HG03095 (cell line): ENCODE results near the gene XXYLT1.

Experiments
- ATAC-seq: cut with Tn5 transposase; IDR thresholded peaks from one replicate; pipeline ENCODE4 v1.9.1; 2021; ENCODE audit warnings: moderate library complexity; ENCODE audit not compliant: unreplicated experiment

XXYLT1 gene

DNA sequence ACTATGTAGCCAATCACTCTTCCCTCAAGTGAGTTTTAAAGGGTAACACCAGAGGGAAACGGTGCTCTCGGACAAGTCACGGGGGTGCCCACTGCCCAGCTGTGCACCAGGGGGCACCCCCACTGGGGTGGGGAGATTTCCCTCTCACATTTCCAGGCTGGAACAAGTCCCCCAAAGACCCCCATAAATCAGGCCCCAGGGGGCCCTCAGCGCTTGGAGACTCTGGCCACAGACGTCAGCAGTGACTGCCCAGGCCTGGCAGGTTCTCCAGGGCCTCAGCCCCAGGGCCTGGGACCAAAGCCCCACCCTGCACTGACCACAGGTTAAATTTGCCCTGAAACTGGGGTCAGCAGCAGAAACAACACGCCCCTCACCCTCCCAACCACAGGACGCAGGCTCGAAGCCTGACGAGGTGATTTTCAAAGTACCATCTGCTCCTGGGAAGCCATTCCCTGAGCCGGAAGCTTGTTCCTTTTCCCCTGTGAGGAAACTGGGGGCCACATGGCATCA, 17.0 kb downstream of the XXYLT1 start:
- no peak for ATAC-seq

DNA sequence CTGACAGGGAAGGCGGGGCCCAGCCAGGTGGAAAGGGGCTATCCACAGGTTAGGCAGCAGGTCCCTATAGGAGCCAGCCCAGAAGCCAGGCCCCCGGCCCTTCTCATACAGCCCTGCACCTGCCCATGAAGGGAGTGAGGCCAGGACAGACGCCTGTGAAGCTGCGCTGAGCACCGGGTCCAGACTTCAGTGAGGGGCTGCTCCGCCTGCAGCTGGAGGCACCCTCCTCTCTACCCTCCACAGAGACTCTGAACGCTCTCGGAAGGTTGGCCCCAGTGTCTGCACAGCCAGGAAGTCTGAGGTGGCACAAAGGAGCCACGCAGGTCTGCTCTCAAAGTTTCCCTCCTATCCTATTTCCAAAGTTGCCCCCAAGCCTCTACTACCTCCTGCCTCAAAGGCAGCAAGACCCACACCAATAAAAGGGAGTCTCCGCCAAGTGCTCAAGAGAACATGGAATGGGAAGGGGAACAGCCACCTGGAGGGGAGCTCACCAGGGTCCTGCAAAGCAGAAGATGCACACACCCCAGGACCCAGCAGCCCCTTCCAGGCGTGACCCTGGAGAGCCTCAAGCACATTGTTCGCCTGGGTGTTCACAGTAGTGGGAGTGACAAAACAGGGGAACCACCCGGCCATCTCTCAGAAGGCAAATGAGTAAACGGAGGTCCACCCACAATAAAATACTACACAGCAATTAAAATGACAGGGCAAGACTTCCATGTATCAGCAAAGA, 19.5 kb downstream of the XXYLT1 start:
- ATAC-seq, result no peak

DNA sequence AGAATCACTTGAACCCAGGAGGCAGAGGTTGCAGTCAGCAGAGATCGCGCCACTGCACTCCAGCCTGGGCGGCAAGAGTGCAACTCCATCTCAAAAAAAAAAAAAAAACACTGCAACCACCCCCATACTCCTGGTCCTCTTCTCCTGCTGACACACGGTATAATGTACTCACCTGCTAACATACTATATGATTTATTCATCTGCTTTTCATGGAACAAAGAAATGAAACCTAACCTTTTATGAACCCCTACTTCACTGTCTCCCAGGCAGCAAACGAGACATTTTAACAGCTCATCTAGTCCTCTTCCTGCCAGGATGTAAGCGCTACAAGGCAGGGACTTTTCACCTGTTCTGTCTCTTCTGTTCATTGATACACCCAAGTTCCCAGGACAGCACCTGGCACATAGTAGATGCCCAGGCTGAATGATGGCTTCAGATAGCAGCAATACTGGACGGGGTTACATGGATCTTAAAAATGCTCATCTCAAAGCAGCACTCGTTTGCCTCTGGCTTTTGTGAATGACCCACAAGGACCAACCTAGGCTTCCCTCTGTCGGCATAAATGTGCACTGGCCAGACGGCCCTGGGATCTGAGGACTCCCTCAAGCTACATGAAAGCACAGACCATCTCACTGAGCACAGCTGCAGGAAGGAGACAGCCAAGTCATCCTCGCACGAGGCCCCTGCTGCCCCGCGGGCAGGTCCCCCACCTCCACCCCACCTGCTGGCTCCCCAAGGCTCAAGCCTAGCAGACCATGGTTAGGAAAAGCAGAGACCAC, 20.3 kb downstream of the XXYLT1 start:
- ATAC-seq, result no peak

DNA sequence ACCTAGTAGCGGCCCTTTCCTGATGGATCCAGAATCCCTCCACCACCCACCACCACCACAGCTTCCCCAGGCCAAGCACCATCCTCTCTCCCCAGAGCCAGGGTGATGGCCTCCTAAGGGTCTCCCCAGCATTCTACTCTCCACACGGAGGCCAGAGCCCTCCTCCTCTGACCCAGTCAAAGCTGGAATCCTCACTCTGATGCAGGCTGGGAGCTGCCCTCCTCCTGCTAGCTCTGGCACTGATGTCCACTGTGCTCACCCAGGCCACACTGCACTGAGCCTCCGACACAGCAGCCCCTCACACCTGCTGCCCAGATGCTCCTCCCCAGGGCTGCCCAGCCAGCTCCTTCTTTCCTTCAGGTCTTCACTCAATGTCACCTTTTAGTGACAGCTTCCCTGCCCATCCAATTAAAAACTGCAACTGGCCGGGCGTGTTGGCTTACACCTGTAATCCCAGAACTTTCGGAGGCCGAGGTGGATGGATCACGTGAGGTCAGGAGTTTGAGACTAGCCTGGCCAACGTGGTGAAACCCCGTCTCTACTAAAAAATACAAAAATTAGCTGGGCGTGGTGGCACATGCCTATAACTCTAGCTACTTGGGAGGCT, 21.0 kb downstream of the XXYLT1 start:
- no peak for ATAC-seq

DNA sequence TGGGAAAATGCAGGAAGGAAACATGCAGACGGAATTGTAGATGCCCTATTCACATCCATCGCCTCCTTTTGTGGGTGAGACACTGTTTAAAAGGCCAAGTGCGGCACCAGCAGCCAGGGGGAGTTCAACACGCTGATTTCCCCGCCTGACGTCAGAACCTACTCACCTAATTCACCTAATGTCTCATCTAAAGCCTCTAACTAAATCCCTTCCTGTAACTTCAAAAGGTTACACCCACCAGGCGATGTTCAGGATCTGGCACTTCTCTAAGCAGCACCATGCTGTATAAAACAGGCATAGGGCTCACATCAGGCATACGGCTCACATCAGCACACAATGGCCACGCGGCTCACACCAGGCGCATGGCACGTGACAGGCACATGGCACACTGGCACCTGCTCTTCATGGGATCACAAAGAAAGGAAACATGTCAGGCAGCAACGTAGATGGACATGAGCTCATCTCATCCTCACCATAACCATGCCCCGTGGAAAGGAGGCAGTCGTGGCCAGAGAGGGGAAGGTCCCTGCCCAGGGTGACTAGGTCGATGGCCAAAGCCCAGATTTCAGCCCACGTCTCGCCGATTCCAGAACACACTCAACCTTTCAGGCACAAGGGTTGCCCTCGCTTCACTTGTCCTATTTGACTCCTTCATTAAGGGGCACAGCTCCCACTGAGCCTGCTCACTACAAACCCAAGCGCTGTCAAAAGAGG, 21.7 kb downstream of the XXYLT1 start:
- ATAC-seq, result no peak

DNA sequence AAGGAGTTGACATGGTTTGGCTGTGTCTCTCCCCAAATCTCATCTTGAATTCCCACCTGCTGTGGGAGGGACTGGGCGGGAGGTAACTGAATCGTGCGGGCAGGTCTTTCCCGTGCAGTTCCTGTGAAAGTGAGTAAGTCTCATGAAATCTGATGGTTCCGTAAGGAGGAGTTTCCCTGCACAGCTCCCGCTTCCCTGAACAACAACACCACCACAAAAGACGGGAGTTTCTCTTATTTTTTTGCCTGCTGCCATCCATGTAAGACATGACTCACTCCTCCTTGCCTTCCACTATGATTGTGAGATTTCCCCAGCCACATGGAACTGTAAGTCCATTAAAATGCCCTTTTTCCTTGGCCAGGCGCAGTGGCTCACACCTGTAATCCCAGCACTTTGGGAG, 22.7 kb downstream of the XXYLT1 start:
- no peak for ATAC-seq

DNA sequence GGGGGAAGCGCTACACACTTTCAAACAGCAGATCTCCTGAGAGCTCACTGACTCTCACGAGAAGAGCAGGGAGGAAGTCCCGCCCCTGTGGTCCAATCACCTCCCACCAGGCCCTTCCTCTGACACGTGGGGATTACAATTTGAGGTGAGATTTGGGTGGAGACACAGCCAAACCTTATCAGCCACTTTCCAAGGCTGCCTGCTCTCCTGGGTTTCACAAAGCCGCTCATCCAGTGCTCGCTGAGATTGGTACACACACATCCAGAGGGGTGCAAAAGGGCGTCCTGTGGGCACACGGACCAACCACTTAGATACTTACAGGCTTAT, 23.1 kb downstream of the XXYLT1 start:
- no peak for ATAC-seq

DNA sequence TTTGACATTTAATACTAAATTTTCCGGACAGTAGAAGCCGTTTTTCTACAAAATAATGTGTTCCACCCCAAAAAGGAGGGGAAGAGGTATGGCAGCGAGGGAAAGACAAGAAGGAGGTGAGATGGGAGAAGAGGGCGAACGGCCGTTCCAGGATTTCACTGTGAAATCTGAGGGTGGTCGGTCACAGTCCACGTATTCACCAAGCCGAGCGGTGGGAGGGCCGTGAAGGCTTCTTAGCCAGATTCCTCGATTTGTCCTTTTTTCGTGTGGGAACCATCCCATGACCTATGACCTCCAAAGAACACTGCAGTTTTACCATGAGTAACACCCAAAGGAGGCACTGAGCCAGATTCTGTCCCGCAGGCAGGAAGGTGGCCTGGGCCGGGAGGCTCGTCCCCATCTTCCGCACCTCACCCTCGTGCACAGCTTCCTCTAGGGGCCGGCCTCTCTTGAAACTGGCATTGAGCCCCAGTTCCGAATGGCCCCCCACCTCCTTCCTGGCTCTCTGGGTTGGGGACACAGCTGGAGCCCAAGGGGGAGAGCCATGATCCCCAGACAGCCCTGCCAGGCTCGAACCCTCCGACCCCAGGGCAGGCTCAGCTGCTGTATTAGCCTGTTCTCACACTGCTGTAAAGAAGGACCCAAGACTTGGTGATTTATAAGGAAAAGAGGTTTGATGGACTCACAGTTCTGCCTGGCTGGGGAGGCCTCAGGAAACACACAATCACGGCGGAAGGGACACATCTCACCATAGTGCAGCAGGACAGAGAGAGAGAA, 23.7 kb downstream of the XXYLT1 start:
- no peak for ATAC-seq

DNA sequence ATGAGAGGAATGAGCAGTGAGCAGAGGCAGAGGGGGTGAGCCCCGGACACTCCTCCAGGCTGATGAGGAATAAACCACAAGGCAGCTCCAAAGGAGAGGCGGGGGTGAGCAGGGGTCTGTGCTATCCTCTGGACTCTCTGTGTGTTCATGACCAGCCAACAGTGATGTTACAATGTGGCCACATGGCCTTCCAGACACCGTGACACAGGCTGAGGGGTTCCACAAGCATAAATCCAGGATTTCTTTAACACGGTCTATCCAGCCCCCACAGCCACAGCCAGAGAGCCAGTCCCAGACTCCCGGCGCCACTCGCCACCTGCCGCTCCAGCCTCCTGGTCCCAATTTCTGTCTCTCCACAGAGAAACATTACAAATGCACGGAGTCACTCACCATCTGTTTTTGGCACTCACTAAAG, 24.4 kb downstream of the XXYLT1 start:
- no peak for ATAC-seq

DNA sequence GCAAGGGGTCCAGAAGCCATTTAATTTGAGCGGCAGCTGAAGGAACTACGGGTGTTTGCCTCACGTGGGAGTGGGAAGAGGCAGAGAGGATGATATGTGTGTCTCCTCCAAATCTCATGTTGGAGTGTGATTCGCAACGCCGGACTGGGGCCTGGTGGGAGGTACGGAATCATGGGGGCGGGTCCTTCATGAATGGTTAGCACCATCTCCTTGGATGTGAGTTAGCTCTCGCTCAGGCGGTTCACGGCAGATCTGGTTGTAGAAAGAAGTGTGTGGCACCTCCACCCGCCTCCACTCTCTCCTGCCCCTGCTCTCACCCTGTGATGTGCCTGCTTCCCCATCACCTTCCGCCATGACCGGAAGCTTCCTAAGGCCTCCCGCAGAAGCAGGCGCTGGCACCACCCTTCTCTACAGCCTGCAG, 25.4 kb downstream of the XXYLT1 start:
- no peak for ATAC-seq

DNA sequence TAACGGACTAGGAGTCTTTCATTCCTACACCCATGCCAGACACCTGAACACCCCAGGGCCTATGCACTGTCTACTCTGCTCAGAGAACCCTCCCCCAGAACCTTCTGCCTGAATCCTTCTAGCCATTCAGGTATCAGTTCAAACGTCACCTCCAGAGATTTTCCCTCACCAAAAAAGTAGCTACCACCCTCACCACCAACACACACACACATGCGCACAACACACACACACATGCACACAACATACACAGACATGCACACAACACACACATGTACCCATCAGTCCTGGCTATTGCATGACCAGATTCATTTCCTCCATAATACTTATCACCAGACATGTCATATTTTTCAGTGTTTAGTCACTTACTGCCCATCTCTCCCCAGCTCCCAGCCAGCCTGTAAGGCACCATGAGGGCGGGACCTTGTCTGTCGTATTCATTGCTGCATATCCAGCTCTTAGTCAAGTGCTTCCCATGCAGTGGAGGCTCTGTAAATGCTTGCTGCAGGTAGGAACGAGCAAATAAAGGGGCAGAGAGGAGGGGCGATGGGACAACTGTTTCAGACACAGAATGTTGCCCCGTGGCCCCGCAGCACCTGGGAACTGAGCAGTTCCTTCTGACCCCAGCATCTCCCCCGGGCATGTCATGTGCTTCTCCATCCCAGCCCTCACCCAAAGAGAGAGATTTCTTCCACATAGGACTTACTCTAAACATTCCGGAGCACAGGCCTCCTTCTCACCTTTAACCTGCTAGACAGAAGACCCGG, 29.2 kb downstream of the XXYLT1 start:
- ATAC-seq, result no peak

DNA sequence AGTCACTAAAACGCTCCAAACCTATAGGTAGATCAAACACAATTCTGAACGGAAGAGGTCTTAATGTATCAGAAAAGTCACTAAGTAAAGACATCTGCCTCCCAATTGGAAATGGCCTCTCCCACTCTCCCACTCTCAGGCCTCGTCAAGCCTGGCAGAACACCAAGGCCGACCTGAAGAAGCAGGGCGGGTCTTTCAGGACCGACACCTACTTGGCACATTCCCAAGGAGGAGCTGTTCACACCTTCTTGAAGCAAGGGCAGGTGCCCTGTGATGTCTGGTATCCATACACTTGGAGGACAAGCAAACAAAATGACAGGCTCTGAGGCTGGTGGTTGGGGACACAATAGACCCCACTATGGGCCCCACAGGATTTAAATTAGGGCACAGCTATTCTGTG, 30.0 kb downstream of the XXYLT1 start:
- no peak for ATAC-seq

DNA sequence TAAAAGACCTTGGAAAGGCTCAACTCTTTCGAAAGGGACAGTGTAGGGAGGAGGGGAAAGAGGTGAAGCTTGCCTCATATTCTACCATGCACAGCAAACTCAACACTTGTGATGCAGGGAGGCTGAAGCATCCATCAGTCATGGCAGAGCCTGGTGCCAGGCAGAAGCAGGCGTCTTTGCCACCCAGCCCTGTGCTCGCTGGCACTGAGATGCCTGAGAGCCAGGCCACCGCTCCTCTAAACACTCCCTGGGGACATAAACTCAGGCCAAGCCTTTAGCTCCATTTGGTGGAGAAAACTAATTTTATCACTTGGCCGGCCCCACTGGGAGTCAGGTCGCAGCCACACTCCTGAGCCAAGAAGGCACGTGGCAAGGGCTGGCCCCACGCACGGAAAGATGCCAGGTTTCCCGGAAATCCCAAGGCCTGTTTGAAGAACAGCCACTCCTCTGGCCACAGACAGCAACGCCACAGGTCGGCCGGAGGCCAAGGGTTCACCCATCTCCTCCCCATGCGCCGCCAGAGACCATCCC, 30.7 kb downstream of the XXYLT1 start:
- ATAC-seq, result no peak

DNA sequence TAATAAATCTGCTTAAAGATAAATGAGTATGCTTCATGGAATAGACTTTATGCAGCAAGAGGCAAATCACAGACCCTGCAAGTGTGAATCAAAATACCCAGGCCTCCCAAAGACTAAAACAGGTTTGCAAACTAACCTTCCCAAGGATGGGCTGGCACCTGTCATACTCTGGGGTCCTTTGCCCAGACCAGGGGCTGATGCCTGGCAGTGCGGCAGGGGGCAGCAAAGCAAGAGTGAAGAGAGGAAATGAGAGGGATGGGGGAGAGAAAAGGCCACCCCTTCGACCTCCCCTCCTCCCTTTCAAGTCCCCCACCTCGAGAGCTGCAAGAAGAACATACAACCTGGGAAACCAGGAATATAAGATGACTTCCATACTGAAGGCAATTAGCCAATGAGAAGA, 31.8 kb downstream of the XXYLT1 start:
- ATAC-seq, result no peak

DNA sequence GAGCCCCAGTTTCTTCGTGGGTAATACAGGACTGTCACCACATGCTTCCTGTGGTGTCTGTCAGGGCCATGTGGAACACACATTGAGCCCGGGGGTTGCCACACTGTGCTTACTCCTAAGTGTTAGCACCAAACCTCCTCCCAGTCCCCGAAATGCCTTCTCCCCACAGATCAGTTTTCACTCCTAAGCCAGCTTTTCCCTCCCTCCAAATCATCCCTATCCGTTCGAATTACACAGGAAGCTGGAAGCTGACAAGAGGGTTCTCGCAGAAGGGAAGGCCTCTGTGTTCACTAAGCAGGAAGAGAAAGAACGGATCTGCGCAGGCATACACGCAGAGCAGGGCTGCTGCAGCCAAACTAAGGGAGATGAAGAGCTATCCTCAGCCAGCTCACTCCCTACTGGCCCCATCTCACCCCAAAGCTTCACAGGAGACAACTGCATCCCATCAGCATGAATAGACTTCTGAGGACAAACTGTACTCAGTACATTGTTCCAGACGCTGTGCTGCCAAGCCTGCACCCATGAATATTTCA, 32.3 kb downstream of the XXYLT1 start:
- ATAC-seq, result no peak

DNA sequence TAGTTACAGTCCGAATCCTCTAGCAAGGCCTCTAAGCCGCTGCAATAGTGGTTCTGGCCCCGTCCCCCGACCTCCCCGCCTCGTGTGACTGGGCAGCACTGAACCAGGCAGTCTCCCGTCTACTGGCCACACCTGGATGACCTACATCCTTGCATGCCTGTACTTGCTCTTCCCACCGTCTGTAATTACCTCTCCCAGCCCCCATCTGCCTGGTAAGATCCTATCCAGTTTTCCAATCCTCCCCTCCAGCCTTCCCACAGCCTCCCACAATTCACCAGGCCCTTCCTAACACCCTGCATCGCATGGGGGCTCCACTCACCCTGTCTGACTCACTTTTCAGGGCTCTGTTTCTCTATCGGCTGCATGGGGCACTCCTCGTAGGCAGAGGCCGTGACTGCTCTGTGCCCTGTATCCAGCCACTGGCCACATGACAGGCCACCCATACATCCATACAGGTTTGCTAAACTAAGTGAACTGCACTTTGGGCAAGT, 32.8 kb downstream of the XXYLT1 start:
- ATAC-seq, result no peak

DNA sequence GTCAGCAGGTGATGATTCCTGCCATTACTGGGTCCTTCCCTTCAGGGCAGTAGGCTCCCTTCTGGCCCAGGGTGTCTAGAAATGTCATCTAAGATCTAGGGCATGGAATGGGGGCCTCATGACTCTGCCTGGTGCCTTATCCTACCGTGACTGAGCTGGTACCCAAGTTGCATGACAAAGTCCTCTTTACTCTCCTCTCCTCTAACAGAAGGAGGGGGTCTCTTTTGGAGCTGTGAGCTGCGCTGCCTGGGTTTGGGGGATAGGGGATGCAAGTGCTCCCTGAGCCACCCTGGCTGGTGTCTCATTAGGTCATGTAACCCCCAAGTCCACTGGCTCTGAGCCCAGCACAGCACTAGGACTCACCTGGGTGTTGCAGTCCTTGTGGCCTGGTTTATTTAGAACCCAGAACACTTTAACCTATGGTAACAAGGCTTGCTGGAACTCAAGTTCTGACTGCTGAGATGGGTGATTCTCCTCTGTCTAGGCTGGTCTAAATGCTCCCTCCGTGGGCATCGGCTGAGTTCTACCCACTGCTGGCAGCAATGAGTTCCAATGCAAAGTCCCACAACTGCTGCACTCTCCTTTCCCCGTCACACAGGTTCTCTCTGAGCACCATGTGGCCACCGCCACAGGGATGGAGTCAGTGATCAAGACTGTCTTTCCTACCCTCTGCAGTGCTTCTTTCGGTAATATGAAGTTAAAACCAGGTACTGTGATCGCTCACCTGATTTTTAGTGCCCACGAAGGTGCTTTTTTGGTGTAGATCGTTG, 34.0 kb downstream of the XXYLT1 start:
- ATAC-seq, result no peak

DNA sequence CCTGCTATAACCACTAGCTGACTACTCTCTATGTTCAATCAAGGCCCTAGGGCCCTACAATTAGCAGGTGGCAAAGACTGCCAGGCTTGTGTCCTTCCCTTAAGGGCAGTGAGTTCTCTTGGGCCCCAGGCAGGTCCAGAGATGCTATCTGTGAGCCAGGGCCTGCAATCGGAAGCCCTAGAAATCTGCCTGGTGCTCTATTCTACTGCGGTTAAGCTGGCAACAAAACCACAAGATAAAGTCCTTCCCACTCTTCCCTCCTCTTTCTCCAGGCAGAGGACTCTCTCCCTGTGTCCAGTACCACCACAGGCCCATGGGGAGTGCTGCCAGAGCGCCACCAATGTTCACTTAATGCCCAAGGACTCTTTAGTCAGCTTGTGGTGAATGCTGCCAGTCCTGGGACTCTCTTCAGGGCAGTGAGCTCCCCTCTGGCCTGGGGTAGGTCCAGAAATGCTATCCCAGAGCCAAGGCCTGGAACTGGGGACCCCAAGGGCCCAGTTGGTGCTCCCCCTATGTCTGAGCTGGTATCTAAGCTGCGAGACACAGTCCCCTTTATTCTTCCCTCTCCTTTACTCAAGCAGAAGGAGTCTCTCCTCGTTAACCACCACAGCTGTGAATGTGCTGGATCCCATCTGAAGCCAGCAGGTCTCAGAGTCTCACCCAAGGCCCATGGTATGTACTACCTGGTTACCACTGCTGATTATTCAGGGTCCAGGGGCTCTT, 34.7 kb downstream of the XXYLT1 start:
- no peak for ATAC-seq
